Retinal pigment epithelial cell (primary cell): Measurements from ENCODE around the gene POLR1H.

ENCODE experiments used
- DNase-seq: peaks from one replicate; pipeline ENCODE4 v3.0.0-alpha.2; 2010; ENCODE audit warnings: low read depth
- H3K4me3 ChIP-seq: 2 replicates; pipeline ENCODE4 v1.5.1; 2011; ENCODE audit warnings: mild to moderate bottlenecking, low read length, control low read depth, moderate library complexity
- CTCF ChIP-seq: conservative IDR thresholded peaks from 2 replicates; pipeline ENCODE4 v1.5.1; 2011; ENCODE audit warnings: low read depth, low read length, control low read depth, inconsistent platforms

Gene POLR1H

GRCh38 chr6:30042476-30042875 is 18.6 kb upstream of the POLR1H start:
- DNase-seq: no peak
- no peak overlapping the region for H3K4me3 ChIP-seq
- TF ChIP-seq CTCF: no peak

GRCh38 chr6:30042914-30043313 is 18.2 kb upstream of the POLR1H start:
- no peak overlapping the region for H3K4me3 ChIP-seq
- TF ChIP-seq CTCF: no peak
- DNase-seq: no peak

- H3K4me3 ChIP-seq: no peak overlapping the region
Measured at GRCh38 chr6:30043744-30044143, 17.3 kb upstream of the POLR1H start.

GRCh38 chr6:30044630-30045029 is 16.4 kb upstream of the POLR1H start:
- H3K4me3 ChIP-seq: no peak overlapping the region
- no peak for DNase-seq

More at GRCh38 chr6:30043744-30044143, 17.3 kb upstream of the POLR1H start:
- DNase-seq: no peak
- TF ChIP-seq CTCF: no peak

GRCh38 chr6:30047220-30047619 is 13.8 kb upstream of the POLR1H start:
- no peak overlapping the region for H3K4me3 ChIP-seq
- no peak for DNase-seq
- no peak for TF ChIP-seq CTCF

More at GRCh38 chr6:30044630-30045029, 16.4 kb upstream of the POLR1H start:
- no peak for TF ChIP-seq CTCF

- TF ChIP-seq CTCF: no peak
- DNase-seq: no peak
- H3K4me3 ChIP-seq: no peak overlapping the region
Measured at GRCh38 chr6:30053682-30054081, 7.4 kb upstream of the POLR1H start.

- no peak overlapping the region for H3K4me3 ChIP-seq
- DNase-seq: no peak
- no peak for TF ChIP-seq CTCF
Measured at GRCh38 chr6:30055513-30055912, 5.6 kb upstream of the POLR1H start.
